NT2/D1 (cell line): ENCODE measurements around the gene PLEKHF1.

Source experiments
- DNase-seq: peaks from one replicate; pipeline ENCODE4 v3.0.0-alpha.2; 2011; ENCODE audit warnings: low read depth, low spot score
- H3K27me3 ChIP-seq: 2 replicates; pipeline ENCODE4 v1.6.0; 2011; ENCODE audit warnings: mild to moderate bottlenecking; ENCODE audit not compliant: insufficient read length, insufficient read depth
- H3K36me3 ChIP-seq: 2 replicates; pipeline ENCODE4 v1.6.1; 2011; ENCODE audit warnings: mild to moderate bottlenecking, low read length, mixed read lengths; ENCODE audit not compliant: insufficient read depth, insufficient read length
- H3K4me1 ChIP-seq: 2 replicates; pipeline ENCODE4 v1.5.1; 2011; ENCODE audit not compliant: insufficient read depth, insufficient read length
- H3K4me3 ChIP-seq: 2 replicates; pipeline ENCODE4 v1.5.1; 2011; ENCODE audit warnings: low read depth; ENCODE audit not compliant: insufficient read length
- H3K9ac ChIP-seq: 2 replicates; pipeline ENCODE4 v1.6.0; 2011; ENCODE audit warnings: low read depth; ENCODE audit not compliant: insufficient read length
- H3K9me3 ChIP-seq: 2 replicates; pipeline ENCODE4 v1.5.1; 2011; ENCODE audit warnings: mild to moderate bottlenecking, low read length; ENCODE audit not compliant: insufficient read depth
- SUZ12 ChIP-seq: IDR thresholded peaks from 2 replicates; pipeline ENCODE4 v1.6.1; 2011; ENCODE audit not compliant: insufficient read length, insufficient read depth; ENCODE audit errors: extremely low read depth
- YY1 ChIP-seq: IDR thresholded peaks from 2 replicates; pipeline ENCODE4 v1.6.1; 2011; ENCODE audit not compliant: insufficient read length, insufficient read depth
- ZNF274 ChIP-seq: IDR thresholded peaks from 2 replicates; pipeline ENCODE4 v1.6.1; 2011; ENCODE audit warnings: mild to moderate bottlenecking, low read depth, low read length

The PLEKHF1 gene

GRCh38 chr19:29628661-29629385 is 36.4 kb upstream of the PLEKHF1 start:
- H3K4me1 ChIP-seq, result peaks cover 7% of the 10 kb centered on the region
- no peak overlapping the region for H3K4me3 ChIP-seq
- H3K27me3 ChIP-seq, result no peaks in the 10 kb centered on the region
- H3K9ac ChIP-seq, result no peak overlapping the region
- no peak for DNase-seq
- no peaks in the 10 kb centered on the region for H3K36me3 ChIP-seq
- TF ChIP-seq YY1 (no peak), SUZ12 (no peak), ZNF274 (no peak)
- 0 out of 2 replicates have a peak, but pooled peaks cover 1% of the 10 kb centered on the region for H3K9me3 ChIP-seq

DNA sequence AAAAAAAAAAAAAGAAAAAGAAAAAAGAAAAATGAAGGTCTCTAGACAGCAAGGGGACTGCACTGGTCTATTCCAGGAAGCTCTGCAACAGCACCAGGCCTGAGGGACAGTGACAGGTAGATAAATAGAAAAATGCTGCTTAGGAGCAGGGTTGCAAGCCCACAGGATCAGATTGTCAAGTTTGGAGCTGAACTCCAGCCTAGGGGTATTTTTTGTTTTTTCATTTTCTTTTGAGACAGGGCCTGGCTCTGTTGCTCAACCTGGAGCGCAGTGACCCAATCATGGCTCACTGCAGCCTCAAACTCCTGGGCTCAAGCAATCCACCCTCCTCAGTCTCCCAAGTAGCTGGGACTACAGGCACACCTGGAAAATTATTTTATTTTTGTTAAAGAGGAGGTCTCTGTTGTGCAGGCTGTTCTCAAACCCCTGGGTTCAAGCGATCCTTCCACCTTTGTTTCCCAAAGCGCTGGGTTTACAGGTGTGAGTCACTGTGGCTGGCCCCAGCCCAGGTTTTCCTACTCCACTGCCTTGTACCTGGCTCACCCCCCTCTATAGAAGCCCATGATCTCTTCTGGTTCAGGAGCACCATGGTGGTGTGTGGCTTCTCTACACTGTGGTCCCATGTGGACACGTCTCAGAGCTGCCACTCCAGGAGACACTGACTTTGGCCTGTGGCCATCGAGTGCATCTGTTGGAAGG is 35.3 kb upstream of the PLEKHF1 start:
- Histone ChIP-seq H3K4me1 (peaks cover 7% of the 10 kb centered on the region), H3K27me3 (no peaks in the 10 kb centered on the region), H3K36me3 (no peaks in the 10 kb centered on the region), H3K4me3 (no peak overlapping the region), H3K9ac (no peak overlapping the region), H3K9me3 (peaks cover 5% of the 10 kb centered on the region; the same call in 1 of the 2 replicates)
- TF ChIP-seq YY1 (no peak), SUZ12 (no peak), ZNF274 (no peak)
- no peak for DNase-seq

GRCh38 chr19:29630655-29631054 is 34.6 kb upstream of the PLEKHF1 start:
- no peak overlapping the region for H3K9ac ChIP-seq
- no peaks in the 10 kb centered on the region for H3K36me3 ChIP-seq
- no peaks in the 10 kb centered on the region for H3K27me3 ChIP-seq
- no peak overlapping the region for H3K4me3 ChIP-seq
- DNase-seq, result no peak
- H3K9me3 ChIP-seq, result peaks cover 5% of the 10 kb centered on the region; the same call in 1 of the 2 replicates
- H3K4me1 ChIP-seq, result peaks cover 8% of the 10 kb centered on the region
- TF ChIP-seq YY1, result no peak
- TF ChIP-seq SUZ12, result no peak
- no peak for TF ChIP-seq ZNF274

DNA sequence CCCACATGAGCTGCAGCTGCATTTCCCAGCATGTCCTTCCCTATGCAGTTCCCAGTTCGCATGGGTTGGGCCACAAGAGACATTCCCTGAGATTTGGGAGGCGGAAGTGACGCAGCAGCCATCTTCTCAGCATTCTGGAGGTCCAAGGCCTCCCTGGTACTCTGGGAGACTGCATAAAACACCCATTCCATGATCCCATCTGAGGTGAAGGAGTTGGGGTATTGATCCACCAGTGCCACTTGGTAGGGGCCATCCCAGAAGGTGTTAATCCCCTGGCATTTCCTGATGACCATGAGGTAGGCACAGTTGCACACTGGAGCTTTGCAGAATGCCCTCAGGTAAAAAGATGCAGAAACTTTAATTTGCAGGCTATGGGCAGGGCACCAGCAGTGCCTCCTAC is 33.8 kb upstream of the PLEKHF1 start:
- peaks cover 5% of the 10 kb centered on the region; the same call in 1 of the 2 replicates for H3K9me3 ChIP-seq
- H3K4me1 ChIP-seq, result peaks cover 12% of the 10 kb centered on the region

DNA sequence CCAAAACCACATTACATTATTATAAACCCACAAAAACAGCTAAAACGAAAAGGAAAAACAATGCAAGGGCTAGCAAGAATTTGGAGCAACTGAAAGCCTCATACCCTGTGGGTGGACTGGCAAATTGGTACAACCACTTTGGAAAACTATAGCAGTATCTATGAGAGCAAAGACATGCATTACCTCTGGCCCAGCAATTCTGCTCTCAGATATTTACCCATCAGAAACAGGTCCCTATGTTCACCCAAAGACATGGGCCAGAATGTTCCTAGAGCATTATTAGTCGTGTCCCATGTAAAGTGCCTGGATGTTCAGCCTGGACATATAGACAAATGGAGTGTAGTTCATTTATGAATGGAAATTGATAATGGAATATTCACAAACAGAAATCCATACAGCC is 31.3 kb upstream of the PLEKHF1 start:
- Histone ChIP-seq H3K9me3 (peaks cover 5% of the 10 kb centered on the region; the same call in 1 of the 2 replicates), H3K27me3 (no peaks in the 10 kb centered on the region), H3K4me3 (no peak overlapping the region), H3K36me3 (no peaks in the 10 kb centered on the region), H3K4me1 (peaks cover 12% of the 10 kb centered on the region), H3K9ac (no peak overlapping the region)
- no peak for DNase-seq
- no peak for TF ChIP-seq YY1
- TF ChIP-seq SUZ12, result no peak
- TF ChIP-seq ZNF274, result no peak

More for the DNA sequence above, 33.8 kb upstream of the PLEKHF1 start:
- H3K9ac ChIP-seq, result no peak overlapping the region
- H3K27me3 ChIP-seq, result no peaks in the 10 kb centered on the region
- H3K4me3 ChIP-seq, result no peak overlapping the region
- no peak for DNase-seq
- H3K36me3 ChIP-seq, result no peaks in the 10 kb centered on the region
- TF ChIP-seq SUZ12 (no peak), YY1 (no peak), ZNF274 (no peak)

GRCh38 chr19:29634423-29635130 is 30.7 kb upstream of the PLEKHF1 start:
- DNase-seq, result no peak
- H3K27me3 ChIP-seq, result no peaks in the 10 kb centered on the region
- H3K36me3 ChIP-seq, result no peaks in the 10 kb centered on the region
- peaks cover 12% of the 10 kb centered on the region for H3K4me1 ChIP-seq
- H3K4me3 ChIP-seq, result no peak overlapping the region
- peaks cover 5% of the 10 kb centered on the region; the same call in 1 of the 2 replicates for H3K9me3 ChIP-seq
- no peak overlapping the region for H3K9ac ChIP-seq
- TF ChIP-seq SUZ12, result no peak
- TF ChIP-seq YY1, result no peak
- TF ChIP-seq ZNF274, result no peak
